Effector memory CD8-positive, alpha-beta T cell (primary cell): ENCODE measurements around the gene SLC16A3.

Experiments
- ATAC-seq: fragments of 150-1000 bp; cut with Tn5 transposase; replicated peaks from 2 replicates; pipeline ENCODE4 v1.10.0; 2021; ENCODE audit warnings: mild to moderate bottlenecking, moderate library complexity
- DNase-seq, 3 experiments: peaks; one replicate each; pipeline ENCODE4 v3.0.0; 2021
- H3K27ac Mint-ChIP-seq, 2 donors: one replicate each; pipeline ENCODE4 v1.8.0; 2022; ENCODE audit warnings: mild to moderate bottlenecking in 2 of 2, mixed read lengths in 2 of 2, moderate library complexity in 2 of 2
- H3K27me3 Mint-ChIP-seq, 2 donors: one replicate each; pipeline ENCODE4 v1.8.0; 2022; ENCODE audit warnings: mixed read lengths in 2 of 2
- H3K36me3 Mint-ChIP-seq: one replicate; pipeline ENCODE4 v1.8.0; 2022; ENCODE audit warnings: mild to moderate bottlenecking, moderate library complexity, mixed read lengths; ENCODE audit not compliant: insufficient read depth
- H3K4me1 Mint-ChIP-seq, 2 donors: one replicate each; pipeline ENCODE4 v1.8.0; 2022; ENCODE audit warnings: low read depth in 2 of 2, mixed read lengths in 2 of 2
- H3K4me3 Mint-ChIP-seq, 2 donors: one replicate each; pipeline ENCODE4 v1.8.0; 2022; ENCODE audit warnings: mild to moderate bottlenecking in 2 of 2, mixed read lengths in 2 of 2, moderate library complexity in 2 of 2
- H3K9me3 Mint-ChIP-seq, 2 donors: one replicate each; pipeline ENCODE4 v1.8.0; 2022; ENCODE audit warnings: mixed read lengths in 2 of 2

The SLC16A3 gene

DNA sequence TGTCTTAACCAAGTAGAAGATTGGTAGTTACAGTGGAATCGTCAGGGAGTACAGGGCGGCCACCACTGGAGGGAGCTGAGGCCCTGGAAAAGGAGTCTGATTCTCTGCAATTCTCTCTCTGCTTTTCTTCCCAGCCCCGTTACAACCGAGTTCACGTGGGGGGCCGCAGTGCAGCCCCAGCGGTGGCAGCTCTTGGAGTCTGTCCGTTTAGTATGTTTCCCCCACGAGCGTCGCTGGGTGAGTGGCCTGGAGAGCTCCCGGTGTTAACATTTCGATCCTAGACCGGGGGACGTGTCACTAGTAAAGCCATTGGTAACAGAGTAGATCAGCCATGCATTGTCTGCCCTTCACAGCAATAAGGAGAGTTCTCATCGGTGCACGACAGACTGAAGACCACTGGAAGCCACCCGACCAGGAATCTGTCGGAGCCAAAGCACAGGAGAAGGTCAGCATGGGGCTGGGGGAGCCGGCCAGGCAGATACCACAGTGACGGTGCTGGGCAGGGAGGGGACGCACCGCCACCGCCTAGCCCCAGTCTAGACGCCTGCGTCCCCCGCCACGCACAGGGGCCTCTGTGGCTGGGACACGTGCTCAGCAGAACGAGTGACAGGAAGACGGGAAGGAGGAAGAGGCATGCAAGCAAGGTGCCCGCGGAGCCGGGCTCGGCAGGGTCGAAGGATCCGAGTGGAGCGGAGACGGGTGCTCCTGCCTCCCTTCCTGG, 15.7 kb downstream of the SLC16A3 start:
- H3K27me3 Mint-ChIP-seq: no peaks in the 10 kb centered on the region
- H3K4me1 Mint-ChIP-seq: peaks cover 52% of the 10 kb centered on the region in 2 donors
- peak overlapping the region; percentile 73 to 96 for H3K27ac Mint-ChIP-seq
- H3K9me3 Mint-ChIP-seq: no peaks in the 10 kb centered on the region
- DNase-seq (no peak), ATAC-seq (no peak)
- peak overlapping the region in 1 of 2 donors; percentile 13 for H3K4me3 Mint-ChIP-seq
- H3K36me3 Mint-ChIP-seq: peaks cover 100% of the 10 kb centered on the region

GRCh38 chr17:82245134-82246039, 16.5 kb downstream of the SLC16A3 start:
- H3K9me3 Mint-ChIP-seq: no peaks in the 10 kb centered on the region
- H3K4me1 Mint-ChIP-seq: peaks cover 45 to 47% of the 10 kb centered on the region in 2 donors
- peaks cover 100% of the 10 kb centered on the region for H3K36me3 Mint-ChIP-seq

GRCh38 chr17:82246040-82246364, 17.2 kb downstream of the SLC16A3 start:
- DNase-seq (no peak), ATAC-seq (no peak)
- Mint-ChIP-seq H3K27me3 (no peaks in the 10 kb centered on the region), H3K9me3 (no peaks in the 10 kb centered on the region), H3K36me3 (peaks cover 100% of the 10 kb centered on the region), H3K4me1 (peaks cover 43 to 45% of the 10 kb centered on the region in 2 donors), H3K27ac (peak overlapping the region; percentile 84 to 96), H3K4me3 (peak overlapping the region in 1 of 2 donors; percentile 27)

More at GRCh38 chr17:82245134-82246039, 16.5 kb downstream of the SLC16A3 start:
- H3K27me3 Mint-ChIP-seq: no peaks in the 10 kb centered on the region
- no peak for DNase-seq
- peak overlapping the region; percentile 73 to 96 for H3K27ac Mint-ChIP-seq
- ATAC-seq: no peak
- H3K4me3 Mint-ChIP-seq: peak overlapping the region in 1 of 2 donors; percentile 27

GRCh38 chr17:82246365-82247181, 17.7 kb downstream of the SLC16A3 start:
- no peak for DNase-seq
- Mint-ChIP-seq H3K4me3 (peak overlapping the region in 1 of 2 donors; percentile 27), H3K4me1 (peaks cover 38 to 42% of the 10 kb centered on the region in 2 donors), H3K9me3 (no peaks in the 10 kb centered on the region), H3K27ac (peak overlapping the region; percentile 84 to 96), H3K36me3 (peaks cover 100% of the 10 kb centered on the region), H3K27me3 (no peaks in the 10 kb centered on the region)
- ATAC-seq: no peak

DNA sequence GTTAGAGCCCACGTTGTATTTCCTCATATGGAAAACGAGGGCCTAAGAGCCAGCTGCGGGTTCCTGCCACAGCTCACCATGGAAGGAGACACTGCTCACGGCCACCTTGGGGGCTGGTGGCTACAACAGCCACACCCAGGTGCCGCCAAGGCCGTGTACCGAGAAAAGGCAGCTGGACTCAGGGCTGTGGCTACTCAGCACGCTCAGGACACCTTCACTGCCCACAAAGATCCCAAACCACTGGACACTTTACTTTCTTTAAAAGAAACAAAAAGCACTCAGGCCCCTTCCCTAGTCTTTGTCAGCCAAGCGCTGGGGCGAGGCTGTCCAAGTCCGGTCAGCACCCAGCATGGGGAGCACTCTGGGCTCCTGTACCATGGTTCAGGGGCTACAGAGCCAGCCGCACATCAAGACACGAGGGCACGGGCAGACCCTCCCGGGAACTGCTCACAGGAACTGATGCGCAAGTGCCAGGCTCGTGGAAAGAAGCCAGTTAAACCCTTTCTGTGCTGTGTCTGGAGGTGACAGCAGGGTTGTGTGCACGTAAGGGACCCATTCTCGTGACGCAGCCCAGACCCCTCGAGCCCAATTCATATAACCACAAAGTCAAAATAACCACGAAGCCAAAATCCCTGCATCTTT, 18.5 kb downstream of the SLC16A3 start:
- Mint-ChIP-seq H3K4me1 (peaks cover 38 to 40% of the 10 kb centered on the region in 2 donors), H3K4me3 (peak overlapping the region in 1 of 2 donors; percentile 27), H3K36me3 (peaks cover 100% of the 10 kb centered on the region), H3K27me3 (no peaks in the 10 kb centered on the region), H3K27ac (peak overlapping the region in 1 of 2 donors; percentile 96), H3K9me3 (no peaks in the 10 kb centered on the region)
- DNase-seq (no peak), ATAC-seq (no peak)

GRCh38 chr17:82247856-82248671, 19.2 kb downstream of the SLC16A3 start:
- peaks cover 100% of the 10 kb centered on the region for H3K36me3 Mint-ChIP-seq
- peak overlapping the region in 1 of 2 donors; percentile 96 for H3K27ac Mint-ChIP-seq
- H3K4me3 Mint-ChIP-seq: peak overlapping the region in 1 of 2 donors; percentile 37

GRCh38 chr17:82248815-82249674, 20.2 kb downstream of the SLC16A3 start:
- Mint-ChIP-seq H3K27me3 (no peaks in the 10 kb centered on the region), H3K36me3 (peaks cover 96% of the 10 kb centered on the region), H3K27ac (peak overlapping the region in 1 of 2 donors; percentile 96), H3K9me3 (no peaks in the 10 kb centered on the region), H3K4me3 (peak overlapping the region in 1 of 2 donors; percentile 61), H3K4me1 (peaks cover 32% of the 10 kb centered on the region in 2 donors)
- no peak for DNase-seq
- no peak for ATAC-seq

More at GRCh38 chr17:82247856-82248671, 19.2 kb downstream of the SLC16A3 start:
- DNase-seq (no peak), ATAC-seq (no peak)
- Mint-ChIP-seq H3K9me3 (no peaks in the 10 kb centered on the region), H3K4me1 (peaks cover 35 to 36% of the 10 kb centered on the region in 2 donors), H3K27me3 (no peaks in the 10 kb centered on the region)

DNA sequence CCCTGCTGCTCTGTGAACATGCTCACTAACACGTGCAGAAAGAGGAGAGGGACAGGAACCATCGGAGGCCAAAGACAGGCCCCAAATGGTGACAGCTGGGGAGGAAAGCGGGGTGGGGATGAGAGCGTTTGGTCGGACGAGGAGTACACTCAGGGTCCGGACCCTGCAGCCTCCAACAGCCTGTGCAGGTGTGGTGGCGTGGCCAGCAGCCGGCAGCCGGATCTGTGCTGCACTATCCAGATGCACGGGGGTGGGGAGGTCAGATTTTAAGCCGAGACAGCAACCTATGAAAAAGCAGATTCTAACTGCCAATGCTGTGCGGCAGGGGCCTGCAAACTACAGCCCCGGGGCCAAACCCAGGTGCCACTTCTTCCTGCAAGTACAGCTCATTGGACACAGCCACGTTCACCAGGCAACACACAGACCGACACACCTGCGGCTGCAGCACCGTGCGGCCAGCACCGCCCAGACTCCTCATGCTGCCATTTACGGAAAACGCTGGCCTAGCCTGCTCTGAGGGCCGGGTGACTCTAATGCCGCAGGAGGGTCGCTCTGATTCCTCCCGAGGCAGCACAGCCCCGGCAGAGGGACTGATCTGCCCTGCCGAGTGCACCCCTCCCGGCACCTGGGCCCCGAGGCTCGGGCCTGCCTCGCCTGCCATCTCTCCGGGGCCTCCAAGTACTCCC, 21.2 kb downstream of the SLC16A3 start:
- DNase-seq (no peak), ATAC-seq (no peak)
- Mint-ChIP-seq H3K36me3 (peaks cover 88% of the 10 kb centered on the region), H3K27me3 (no peaks in the 10 kb centered on the region), H3K27ac (peak overlapping the region in 1 of 2 donors; percentile 96), H3K4me3 (peak overlapping the region in 1 of 2 donors; percentile 3), H3K9me3 (no peaks in the 10 kb centered on the region), H3K4me1 (peaks cover 22 to 23% of the 10 kb centered on the region in 2 donors)

GRCh38 chr17:82250868-82251500, 22.1 kb downstream of the SLC16A3 start:
- no peaks in the 10 kb centered on the region for H3K27me3 Mint-ChIP-seq
- peaks cover 88% of the 10 kb centered on the region for H3K36me3 Mint-ChIP-seq
- H3K4me3 Mint-ChIP-seq: no peak overlapping the region
- H3K27ac Mint-ChIP-seq: peak overlapping the region; percentile 8 to 84
- no peak for DNase-seq
- H3K4me1 Mint-ChIP-seq: peaks cover 20 to 21% of the 10 kb centered on the region in 2 donors
- no peak for ATAC-seq
- no peaks in the 10 kb centered on the region for H3K9me3 Mint-ChIP-seq

GRCh38 chr17:82252511-82253178, 23.8 kb downstream of the SLC16A3 start:
- H3K27me3 Mint-ChIP-seq: no peaks in the 10 kb centered on the region
- DNase-seq (no peak), ATAC-seq (no peak)
- peak overlapping the region in 1 of 2 donors; percentile 12 for H3K4me3 Mint-ChIP-seq
- peaks cover 88% of the 10 kb centered on the region for H3K36me3 Mint-ChIP-seq
- no peaks in the 10 kb centered on the region for H3K9me3 Mint-ChIP-seq
- peak overlapping the region; percentile 19 to 84 for H3K27ac Mint-ChIP-seq
- H3K4me1 Mint-ChIP-seq: peaks cover 16 to 17% of the 10 kb centered on the region in 2 donors
